Urothelium cell line (cell line): ENCODE results near the gene FHAD1.

Experiments
- DNase-seq: peaks from one replicate; pipeline ENCODE4 v3.0.0; 2011; ENCODE audit warnings: low spot score, mixed read lengths
- FAIRE-seq: peaks from 2 replicates; lab custom pipeline; 2011; peaks lifted over from hg19 to GRCh38; lab: Jason Lieb, UNC

The FHAD1 gene

GRCh38 chr1:15218287-15219279 lies 28.4 kb upstream of the FHAD1 start:
- FAIRE-seq: no peak
- no peak for DNase-seq

GRCh38 chr1:15219280-15220023 lies 27.6 kb upstream of the FHAD1 start:
- no peak for DNase-seq
- no peak for FAIRE-seq

GRCh38 chr1:15220024-15220392 lies 27.0 kb upstream of the FHAD1 start:
- no peak for FAIRE-seq

GRCh38 chr1:15220825-15221431 lies 26.1 kb upstream of the FHAD1 start:
- FAIRE-seq (no peak), DNase-seq (no peak)

More at GRCh38 chr1:15220024-15220392, 27.0 kb upstream of the FHAD1 start:
- DNase-seq: no peak

- DNase-seq: no peak
- FAIRE-seq: no peak
These were observed 24.2 kb upstream of the FHAD1 start for GRCh38 chr1:15222653-15223303.

GRCh38 chr1:15224259-15224869 lies 22.7 kb upstream of the FHAD1 start:
- no peak for DNase-seq
- no peak for FAIRE-seq

GRCh38 chr1:15224974-15225373 lies 22.0 kb upstream of the FHAD1 start:
- no peak for DNase-seq
- no peak for FAIRE-seq

GRCh38 chr1:15225461-15225860 lies 21.6 kb upstream of the FHAD1 start:
- no peak for FAIRE-seq
- DNase-seq: no peak

- DNase-seq (no peak), FAIRE-seq (no peak)
These were observed 20.4 kb upstream of the FHAD1 start for GRCh38 chr1:15226388-15227255.

- no peak for DNase-seq
- FAIRE-seq: no peak
These were observed 17.3 kb upstream of the FHAD1 start for GRCh38 chr1:15229707-15230131.

- DNase-seq (no peak), FAIRE-seq (no peak)
These were observed 15.3 kb upstream of the FHAD1 start for GRCh38 chr1:15231714-15232201.

- DNase-seq (no peak), FAIRE-seq (no peak)
These were observed 13.3 kb upstream of the FHAD1 start for GRCh38 chr1:15233689-15234088.

- DNase-seq (no peak), FAIRE-seq (no peak)
These were observed 10.7 kb upstream of the FHAD1 start for GRCh38 chr1:15236321-15236721.

GRCh38 chr1:15236746-15237145 lies 10.3 kb upstream of the FHAD1 start:
- FAIRE-seq (no peak), DNase-seq (no peak)

- no peak for FAIRE-seq
- no peak for DNase-seq
These were observed 8.2 kb upstream of the FHAD1 start for GRCh38 chr1:15238789-15239188.

GRCh38 chr1:15242766-15243165 lies 4.3 kb upstream of the FHAD1 start:
- DNase-seq (no peak), FAIRE-seq (no peak)

GRCh38 chr1:15243275-15244043 lies 3.6 kb upstream of the FHAD1 start:
- FAIRE-seq (no peak), DNase-seq (no peak)

GRCh38 chr1:15244813-15245212 lies 2.2 kb upstream of the FHAD1 start:
- DNase-seq (no peak), FAIRE-seq (no peak)
